ENCODE measurements around the gene IGSF9. TPM values are rescaled to one million over a fixed set of nuclear protein-coding genes. Genes with fewer than 3 reads are reported as not detected.

The IGSF9 gene
- total RNA-seq, 1 donor from 2014 or later, result 0.25 TPM

- intact Hi-C loops (cut with micrococcal nuclease), result no loop called here
- Histone ChIP-seq H3K4me1 (peaks cover 29% of the 10 kb centered on the region), H3K9me3 (replicated peaks) (no peaks in the 10 kb centered on the region), H3K27me3 (ENCODE audit: low read depth) (peaks cover 5% of the 10 kb centered on the region), H3K4me3 (no peak overlapping the region), H3K27ac (replicated peaks) (no peak overlapping the region), H3K36me3 (no peaks in the 10 kb centered on the region)
- DNase-seq, result no peak
- no peak for TF ChIP-seq CTCF (IDR thresholded peaks at IDR 0.05; ENCODE audit: borderline replicate concordance)
These were observed 44.6 kb upstream of the IGSF9 start for GRCh38 chr1:159990005-159990404.

DNA sequence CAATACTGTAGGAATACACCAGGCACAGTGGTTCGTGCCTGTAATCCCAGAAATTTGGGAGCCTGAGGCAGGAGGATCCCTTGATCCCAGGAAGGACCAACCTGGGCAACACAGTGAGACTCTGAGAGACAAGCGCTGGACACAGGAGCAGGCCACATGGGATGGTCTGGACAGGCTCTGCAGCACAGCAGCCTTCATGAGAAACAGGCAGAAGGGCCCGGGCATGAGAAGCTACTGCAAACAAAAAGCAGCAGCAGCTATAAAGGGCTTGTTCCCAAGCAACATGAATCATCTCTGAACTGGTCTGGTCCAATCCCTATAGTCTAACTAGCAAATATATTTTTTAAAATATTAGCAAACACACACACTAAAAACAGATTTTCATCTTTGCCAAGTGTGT lies 44.2 kb upstream of the IGSF9 start:
- Histone ChIP-seq H3K9me3 (replicated peaks) (no peaks in the 10 kb centered on the region), H3K4me1 (peaks cover 29% of the 10 kb centered on the region), H3K36me3 (no peaks in the 10 kb centered on the region), H3K4me3 (no peak overlapping the region), H3K27ac (replicated peaks) (no peak overlapping the region), H3K27me3 (ENCODE audit: low read depth) (peaks cover 5% of the 10 kb centered on the region)
- no peak for DNase-seq
- intact Hi-C loops (cut with micrococcal nuclease), result no loop called here
- TF ChIP-seq CTCF (IDR thresholded peaks at IDR 0.05; ENCODE audit: borderline replicate concordance), result no peak

DNA sequence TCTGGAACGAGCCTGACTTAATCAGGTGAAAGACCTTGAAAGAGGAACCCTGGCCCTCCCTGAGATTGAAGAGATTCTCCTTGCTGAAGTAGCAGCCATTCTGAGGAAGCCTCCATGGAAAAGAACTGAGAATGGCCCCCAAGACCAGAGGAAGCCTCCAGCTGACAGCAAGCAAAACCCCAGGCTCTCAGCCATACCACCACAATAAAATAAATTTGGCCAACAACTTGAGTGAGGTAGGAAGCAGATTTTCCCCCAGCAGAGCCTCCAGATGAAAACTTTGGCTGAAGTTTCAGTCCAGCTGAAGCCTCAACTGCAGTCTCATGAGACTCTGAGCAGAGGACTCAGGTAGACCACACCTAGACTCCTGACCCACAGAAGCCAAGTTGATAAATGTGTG lies 42.6 kb upstream of the IGSF9 start:
- peaks cover 5% of the 10 kb centered on the region for H3K27me3 ChIP-seq (ENCODE audit: low read depth)
- H3K4me3 ChIP-seq, result no peak overlapping the region
- peaks cover 15% of the 10 kb centered on the region for H3K4me1 ChIP-seq
- no peaks in the 10 kb centered on the region for H3K36me3 ChIP-seq
- no peak for TF ChIP-seq CTCF (IDR thresholded peaks at IDR 0.05; ENCODE audit: borderline replicate concordance)
- no peak overlapping the region for H3K27ac ChIP-seq (replicated peaks)
- intact Hi-C loops (cut with micrococcal nuclease), result no loop called here
- DNase-seq, result no peak
- no peaks in the 10 kb centered on the region for H3K9me3 ChIP-seq (replicated peaks)

GRCh38 chr1:159987186-159987585 lies 41.8 kb upstream of the IGSF9 start:
- Histone ChIP-seq H3K4me3 (no peak overlapping the region), H3K4me1 (peaks cover 8% of the 10 kb centered on the region), H3K27ac (replicated peaks) (no peak overlapping the region), H3K36me3 (no peaks in the 10 kb centered on the region), H3K27me3 (ENCODE audit: low read depth) (peaks cover 5% of the 10 kb centered on the region), H3K9me3 (replicated peaks) (no peaks in the 10 kb centered on the region)
- DNase-seq, result no peak
- intact Hi-C loops (cut with micrococcal nuclease), result no loop called here
- TF ChIP-seq CTCF (IDR thresholded peaks at IDR 0.05; ENCODE audit: borderline replicate concordance), result no peak

DNA sequence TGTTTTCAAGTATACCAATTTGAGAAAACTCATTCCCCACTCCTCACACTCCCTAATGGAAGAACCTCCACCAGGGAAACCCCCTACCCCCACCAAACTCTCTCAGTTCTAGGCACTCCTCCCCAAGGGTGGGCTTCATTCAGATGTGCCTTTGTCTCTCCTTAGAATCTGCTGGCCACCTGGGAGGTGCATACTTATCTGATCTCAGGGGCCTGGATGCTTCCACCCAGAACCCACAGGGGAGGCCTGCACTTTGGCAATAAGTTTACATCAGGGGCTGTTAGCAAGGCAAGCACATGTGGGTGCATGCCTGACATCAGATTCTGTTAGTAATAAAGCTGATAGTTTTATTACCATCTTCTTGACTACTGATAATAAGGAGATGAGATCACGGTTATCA lies 41.1 kb upstream of the IGSF9 start:
- no peak overlapping the region for H3K27ac ChIP-seq (replicated peaks)
- no peak for TF ChIP-seq CTCF (IDR thresholded peaks at IDR 0.05; ENCODE audit: borderline replicate concordance)
- H3K27me3 ChIP-seq (ENCODE audit: low read depth), result peaks cover 5% of the 10 kb centered on the region
- no peaks in the 10 kb centered on the region for H3K36me3 ChIP-seq
- intact Hi-C loops (cut with micrococcal nuclease), result no loop called here
- peaks cover 2% of the 10 kb centered on the region for H3K4me1 ChIP-seq
- H3K4me3 ChIP-seq, result no peak overlapping the region
- no peak for DNase-seq
- no peaks in the 10 kb centered on the region for H3K9me3 ChIP-seq (replicated peaks)

DNA sequence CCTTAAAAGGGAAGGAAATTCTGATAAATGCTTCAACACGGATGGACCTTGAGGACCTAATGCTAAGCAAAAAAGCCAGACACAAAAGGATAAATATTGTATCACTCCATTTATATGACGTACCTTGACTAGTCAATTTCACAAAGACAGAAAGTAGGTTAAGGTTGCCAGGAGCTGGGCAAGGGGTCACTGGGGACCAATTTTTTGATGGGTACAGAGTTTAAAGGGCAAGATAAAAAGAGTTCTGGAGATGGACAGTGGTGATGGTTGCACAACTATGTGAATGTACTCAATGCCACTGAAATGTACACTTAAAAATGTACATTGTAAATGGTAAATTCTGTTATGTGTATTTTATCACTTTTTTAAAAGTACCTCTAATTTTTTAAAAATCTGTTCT lies 40.7 kb upstream of the IGSF9 start:
- Histone ChIP-seq H3K36me3 (no peaks in the 10 kb centered on the region), H3K27ac (replicated peaks) (no peak overlapping the region), H3K9me3 (replicated peaks) (no peaks in the 10 kb centered on the region), H3K27me3 (ENCODE audit: low read depth) (peaks cover 5% of the 10 kb centered on the region), H3K4me3 (no peak overlapping the region), H3K4me1 (no peaks in the 10 kb centered on the region)
- no peak for TF ChIP-seq CTCF (IDR thresholded peaks at IDR 0.05; ENCODE audit: borderline replicate concordance)
- intact Hi-C loops (cut with micrococcal nuclease), result no loop called here
- no peak for DNase-seq
